Stimulated activated CD4-positive, alpha-beta T cell treated with anti-CD3 and anti-CD28 coated beads, TNF-alpha, amount 100 ng/mL, for 4 hours (primary cell): Measurements from ENCODE around the gene S1PR3.

Experiments used
- DNase-seq, 3 experiments: peaks; one replicate each; pipeline ENCODE4 v3.0.0-alpha.2; 2020; ENCODE audit warnings: low read depth in 3 of 3

The S1PR3 gene

DNA sequence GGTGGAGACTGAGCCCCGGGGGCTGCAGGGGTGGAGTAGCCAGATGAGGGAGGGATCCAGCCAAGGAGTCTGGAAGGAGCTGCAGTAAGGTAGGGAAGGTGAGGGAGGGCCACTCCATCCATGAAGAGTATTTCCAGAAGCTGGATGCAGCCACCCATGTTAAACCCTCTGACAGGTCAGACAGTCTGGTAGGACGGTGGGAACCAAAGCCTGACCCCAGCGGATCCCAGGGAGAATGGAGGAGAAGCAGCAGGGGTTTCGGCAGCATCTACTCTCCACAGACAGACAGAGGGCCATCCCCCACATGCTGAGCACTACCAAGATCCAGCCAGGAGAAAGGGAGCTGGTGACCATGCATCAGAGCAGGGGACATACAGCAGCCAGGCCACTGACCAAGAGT is 22.5 kb upstream of the S1PR3 start:
- DNase-seq: no peak

- no peak for DNase-seq
Observed at GRCh38 chr9:88969646-88970373, 21.5 kb upstream of the S1PR3 start.

- no peak for DNase-seq
Observed at GRCh38 chr9:88971131-88971960, 19.9 kb upstream of the S1PR3 start.

GRCh38 chr9:88972401-88972800 is 18.9 kb upstream of the S1PR3 start:
- DNase-seq: no peak

- DNase-seq: no peak
Observed at GRCh38 chr9:88973281-88974045, 17.8 kb upstream of the S1PR3 start.

GRCh38 chr9:88974641-88975040 is 16.6 kb upstream of the S1PR3 start:
- DNase-seq: no peak

- DNase-seq: no peak
Observed at GRCh38 chr9:88975966-88976889, 15.0 kb upstream of the S1PR3 start.

DNA sequence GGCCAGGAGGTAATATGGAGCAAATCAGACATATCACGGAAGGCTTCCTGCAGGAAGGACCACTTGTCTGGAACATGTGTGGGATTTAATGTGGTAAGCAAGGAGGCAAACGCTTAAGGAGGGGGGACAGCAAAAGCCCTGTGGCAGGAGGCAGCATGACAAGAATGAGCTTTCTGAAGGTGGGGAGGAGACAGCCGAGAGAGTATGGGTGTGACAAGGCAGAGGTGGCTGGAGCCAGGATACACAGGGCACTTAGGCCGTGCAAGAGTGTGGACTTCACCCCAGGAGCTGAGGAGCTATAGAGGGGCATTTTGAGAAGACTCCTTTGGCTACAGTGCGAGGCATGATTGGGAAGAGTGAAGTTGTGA is 14.4 kb upstream of the S1PR3 start:
- no peak for DNase-seq

DNA sequence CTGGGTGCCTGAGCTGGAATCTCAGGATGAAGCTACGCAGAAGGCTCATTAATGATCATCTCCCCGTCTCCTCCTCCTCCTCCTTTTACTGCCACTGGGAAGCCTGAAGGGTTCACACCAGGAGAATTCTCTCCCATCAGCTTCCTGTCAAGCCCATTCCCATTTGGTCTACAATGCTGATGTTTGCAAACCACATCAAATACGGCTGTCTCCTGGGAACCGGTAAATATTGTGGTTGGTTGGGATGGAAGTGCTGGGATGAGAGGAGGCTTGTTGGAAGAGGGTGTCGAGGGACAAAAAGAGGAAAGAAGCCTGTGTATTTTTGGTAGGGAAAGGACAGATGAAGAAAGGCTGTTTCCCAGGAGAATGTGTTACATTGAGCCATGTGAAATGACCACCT is 13.2 kb upstream of the S1PR3 start:
- DNase-seq: no peak

GRCh38 chr9:88979021-88979420 is 12.2 kb upstream of the S1PR3 start:
- DNase-seq: no peak

DNA sequence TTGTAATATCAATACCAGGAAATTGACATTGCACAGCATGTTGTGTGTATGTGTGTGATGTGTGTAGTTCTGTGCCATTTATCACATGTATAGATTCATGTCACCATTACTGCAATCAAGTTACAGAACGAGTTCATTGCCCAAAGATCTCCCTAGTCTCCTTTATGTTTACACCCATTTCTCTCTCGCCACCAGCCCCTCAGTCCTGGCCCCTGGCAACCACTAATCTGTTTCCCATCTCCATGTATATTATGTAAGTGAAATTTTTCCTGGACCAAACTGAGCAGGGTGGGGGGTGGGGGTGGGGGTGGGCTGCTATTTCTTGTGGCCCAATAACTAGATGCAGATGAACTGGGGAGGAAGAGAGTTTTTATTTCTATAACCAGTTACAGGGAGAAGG is 11.5 kb upstream of the S1PR3 start:
- DNase-seq: no peak

DNA sequence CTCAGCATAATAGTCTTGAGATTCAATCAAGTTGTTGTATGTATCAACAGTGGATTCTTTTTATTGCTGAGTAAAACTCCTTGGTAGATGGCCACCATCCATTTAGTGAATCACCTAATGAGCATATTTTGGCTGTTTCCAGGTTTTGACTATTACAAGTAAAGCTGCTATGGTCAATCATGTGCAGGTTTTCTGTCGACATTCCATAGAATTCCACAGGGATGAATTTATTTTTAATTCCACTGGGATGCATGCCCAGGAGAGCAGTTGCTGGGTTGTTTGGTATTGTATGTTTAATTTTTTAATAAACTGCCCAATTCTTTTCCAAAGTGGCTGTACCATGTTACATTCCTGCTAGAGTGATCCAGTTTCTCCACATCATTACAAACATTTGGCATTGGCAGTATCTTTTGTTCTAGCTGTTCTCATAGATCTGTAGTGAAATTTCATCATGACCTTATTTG is 10.5 kb upstream of the S1PR3 start:
- DNase-seq: no peak

GRCh38 chr9:88983865-88984542 is 7.3 kb upstream of the S1PR3 start:
- no peak for DNase-seq

DNA sequence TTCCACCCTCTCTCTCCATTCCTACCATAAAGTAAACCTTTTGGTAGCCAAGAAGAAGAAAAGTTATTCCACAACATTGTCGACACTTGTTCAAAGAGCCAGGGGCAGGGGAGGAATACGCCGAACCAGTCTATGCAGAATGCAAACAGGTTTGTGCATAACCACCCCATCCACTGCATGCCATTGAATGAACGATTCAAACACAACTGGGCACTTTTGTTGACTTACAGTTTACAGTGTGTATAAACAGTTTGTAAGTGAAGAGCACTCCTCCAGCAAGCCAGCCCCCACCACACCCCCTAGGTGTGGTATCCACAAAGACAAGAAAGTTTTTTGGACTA is 6.8 kb upstream of the S1PR3 start:
- DNase-seq: no peak

DNA sequence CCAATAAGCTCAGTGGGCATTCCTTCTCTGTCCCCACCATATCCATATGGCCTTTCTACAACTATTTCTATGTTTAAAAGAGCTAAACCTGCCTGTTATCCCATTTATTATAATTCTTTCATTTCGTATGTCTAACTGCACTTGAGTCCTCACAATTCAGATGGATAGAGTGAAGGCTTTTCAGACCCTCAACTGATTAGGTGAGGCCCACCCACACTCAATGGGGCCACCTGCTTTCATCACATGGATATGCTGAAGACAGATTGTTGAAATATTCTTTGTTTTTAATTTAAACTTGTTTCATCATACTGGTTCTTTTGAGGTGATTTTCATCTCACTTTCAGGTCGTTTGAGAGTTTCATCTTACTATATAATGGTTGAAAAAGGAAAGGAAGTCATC is 5.7 kb upstream of the S1PR3 start:
- no peak for DNase-seq

DNA sequence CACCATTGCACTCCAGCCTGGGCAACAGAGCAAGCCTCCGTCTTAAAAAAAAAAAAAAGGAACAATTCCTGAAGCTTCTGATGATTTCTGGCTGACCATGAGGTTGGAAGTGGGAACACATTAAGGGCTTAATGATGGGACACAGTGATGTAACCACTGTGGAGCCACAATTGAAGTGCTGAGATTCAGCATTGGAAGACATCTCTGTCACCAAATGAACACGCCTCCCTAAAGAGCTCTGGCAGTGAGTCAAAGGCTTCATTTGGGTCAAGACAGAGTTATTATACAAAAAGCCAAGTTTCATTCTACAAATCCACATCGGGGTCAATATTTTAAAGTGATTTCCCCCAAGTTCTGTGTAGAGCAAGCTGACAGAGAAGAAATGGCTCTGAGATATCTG is 4.5 kb upstream of the S1PR3 start:
- DNase-seq: no peak

- no peak for DNase-seq
Observed at GRCh38 chr9:88987661-88988060, 3.6 kb upstream of the S1PR3 start.

- no peak for DNase-seq
Observed at GRCh38 chr9:88988796-88989641, 2.2 kb upstream of the S1PR3 start.

DNA sequence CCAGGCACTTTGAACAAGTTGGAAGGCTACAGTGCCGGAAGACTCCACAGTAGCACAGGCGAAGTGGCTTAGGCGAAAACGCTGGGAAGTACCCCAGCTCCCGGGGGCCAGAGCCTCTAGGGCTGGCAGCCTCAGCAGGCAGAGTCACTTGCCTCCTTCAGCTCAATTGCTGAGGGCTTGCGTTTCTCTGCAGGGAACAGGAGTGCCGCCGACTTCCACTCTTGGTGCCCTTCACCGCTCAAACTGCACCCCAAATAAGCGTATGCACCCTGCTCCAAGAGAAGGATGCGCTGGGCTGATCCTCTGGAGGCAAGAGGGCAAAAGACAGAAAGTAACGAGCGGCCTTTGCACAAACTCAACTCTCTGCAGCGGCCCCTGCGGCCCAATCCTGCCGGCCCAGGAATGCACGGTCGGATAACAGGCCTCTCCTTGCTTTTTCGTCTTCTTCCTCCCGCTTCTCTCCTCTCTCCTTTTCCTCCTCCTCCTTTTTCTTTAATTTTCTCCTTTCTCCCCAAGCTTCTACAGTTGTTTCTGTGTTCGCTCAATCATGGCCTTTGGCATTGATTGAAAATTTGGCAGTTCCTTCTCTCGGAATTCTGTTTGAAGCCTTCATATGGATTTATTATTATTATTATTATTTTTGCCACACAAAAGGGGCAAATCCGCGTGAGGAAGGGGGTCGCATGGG is 1.1 kb upstream of the S1PR3 start:
- DNase-seq: no peak

DNA sequence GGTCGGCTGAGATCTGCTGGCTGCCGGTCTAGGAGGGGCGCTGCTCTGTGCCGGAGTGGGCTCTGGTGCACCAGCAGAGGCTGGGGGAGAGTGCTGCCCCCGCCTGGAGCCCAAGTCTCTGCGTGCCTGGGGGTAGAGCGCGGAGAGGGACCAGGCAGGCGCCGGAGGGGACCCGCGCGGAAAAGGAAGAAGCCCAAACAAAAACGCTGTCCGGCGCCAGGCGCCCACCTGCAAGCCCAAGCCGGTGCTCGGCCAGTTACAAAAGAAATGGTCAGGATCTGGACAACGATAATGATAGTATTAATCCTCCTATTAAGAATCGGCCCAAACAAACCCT is 571 bp upstream of the S1PR3 start:
- DNase-seq: no peak
